HEK293T (cell line): ENCODE measurements around the gene CD160.

Experiments
- CTCF ChIA-PET: fragments of 350-600 bp; formaldehyde crosslinking; extraction: SDS; loops from one replicate; lab custom pipeline; 2021; ENCODE audit warnings: antibody characterized with exemption, inconsistent platforms; lab: Yijun Ruan, JAX
- POLR2A ChIA-PET: fragments of 350-600 bp; formaldehyde crosslinking; extraction: SDS; loops from one replicate; lab custom pipeline; 2020; ENCODE audit warnings: antibody characterized with exemption, inconsistent platforms; lab: Yijun Ruan, JAX
- DNase-seq: peaks from one replicate; pipeline ENCODE4 v3.0.0; 2012; ENCODE audit warnings: mixed read lengths; ENCODE audit errors: extremely low spot score
- ARNT ChIP-seq: fragments of 450-650 bp; IDR thresholded peaks from 2 replicates; pipeline ENCODE4 v1.6.1; 2017; ENCODE audit warnings: mild to moderate bottlenecking
- BHLHE40 ChIP-seq: fragments of 450-650 bp; IDR thresholded peaks from 2 replicates; pipeline ENCODE4 v1.6.1; 2016; ENCODE audit warnings: mild to moderate bottlenecking, moderate library complexity, borderline replicate concordance
- CTBP1 ChIP-seq: fragments of 450-650 bp; IDR thresholded peaks from 2 replicates; pipeline ENCODE4 v1.6.1; 2016; ENCODE audit warnings: borderline replicate concordance
- ELF4 ChIP-seq: fragments of 450-650 bp; IDR thresholded peaks from 2 replicates; pipeline ENCODE4 v1.6.1; 2017; ENCODE audit warnings: antibody characterized with exemption
- FOXA1 ChIP-seq: fragments of 450-650 bp; IDR thresholded peaks from 2 replicates; pipeline ENCODE4 v1.6.1; 2016; ENCODE audit warnings: mild to moderate bottlenecking
- FOXK2 ChIP-seq: fragments of 450-650 bp; IDR thresholded peaks from 2 replicates; pipeline ENCODE4 v1.6.1; 2016; ENCODE audit warnings: mild to moderate bottlenecking
- FOXM1 ChIP-seq: fragments of 450-650 bp; IDR thresholded peaks from 2 replicates; pipeline ENCODE4 v1.6.1; 2017; ENCODE audit warnings: mild to moderate bottlenecking, borderline replicate concordance
- HDGF ChIP-seq: fragments of 450-650 bp; IDR thresholded peaks from 2 replicates; pipeline ENCODE4 v1.6.1; 2017; ENCODE audit warnings: antibody characterized with exemption, borderline replicate concordance
- L3MBTL2 ChIP-seq: fragments of 450-650 bp; conservative IDR thresholded peaks from 2 replicates; pipeline ENCODE4 v1.6.1; 2016; ENCODE audit warnings: mild to moderate bottlenecking
- LEF1 ChIP-seq: fragments of 450-650 bp; IDR thresholded peaks from 2 replicates; pipeline ENCODE4 v1.6.1; 2017; ENCODE audit warnings: mild to moderate bottlenecking, borderline replicate concordance
- NFRKB ChIP-seq: fragments of 450-650 bp; IDR thresholded peaks from 2 replicates; pipeline ENCODE4 v1.6.1; 2016; ENCODE audit warnings: mild to moderate bottlenecking, moderate library complexity
- SP1 ChIP-seq: fragments of 450-650 bp; IDR thresholded peaks from 2 replicates; pipeline ENCODE4 v1.6.1; 2017
- SUZ12 ChIP-seq: fragments of 450-650 bp; IDR thresholded peaks from 2 replicates; pipeline ENCODE4 v1.6.1; 2016; ENCODE audit warnings: mild to moderate bottlenecking
- TARDBP ChIP-seq: fragments of 450-650 bp; IDR thresholded peaks from 2 replicates; pipeline ENCODE4 v1.6.1; 2016
- ZNF384 ChIP-seq: fragments of 450-650 bp; IDR thresholded peaks from 2 replicates; pipeline ENCODE4 v1.6.1; 2016
- TF ChIP-seq, protein P1 (sequence below): fragments of 450-650 bp; IDR thresholded peaks from 2 replicates; pipeline ENCODE4 v1.6.1; 2016

Gene CD160

DNA sequence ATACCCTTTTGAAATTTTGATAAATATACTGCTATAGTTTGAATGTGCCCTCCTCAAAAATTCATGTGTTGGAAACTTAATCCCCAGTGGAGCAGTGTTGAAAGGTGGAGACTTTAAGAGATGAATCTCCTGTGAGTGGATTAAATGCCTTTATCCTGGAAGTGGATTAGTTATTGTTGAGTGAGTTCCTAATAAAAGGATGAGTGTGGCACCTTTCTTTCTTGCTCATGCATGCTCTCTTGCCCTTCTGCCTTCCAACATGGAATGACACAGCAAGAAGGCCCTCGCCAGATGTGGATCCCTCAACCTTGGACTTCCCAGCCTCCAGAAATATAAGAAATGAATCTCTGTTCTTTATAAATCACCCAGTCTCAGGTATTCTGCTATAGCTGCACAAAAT lies 51.8 kb downstream of the CD160 start:
- POLR2A ChIA-PET = no interaction called here
- TF ChIP-seq NFRKB (no peak), BHLHE40 (no peak)
- no peak for DNase-seq
- CTCF ChIA-PET = no interaction called here

DNA sequence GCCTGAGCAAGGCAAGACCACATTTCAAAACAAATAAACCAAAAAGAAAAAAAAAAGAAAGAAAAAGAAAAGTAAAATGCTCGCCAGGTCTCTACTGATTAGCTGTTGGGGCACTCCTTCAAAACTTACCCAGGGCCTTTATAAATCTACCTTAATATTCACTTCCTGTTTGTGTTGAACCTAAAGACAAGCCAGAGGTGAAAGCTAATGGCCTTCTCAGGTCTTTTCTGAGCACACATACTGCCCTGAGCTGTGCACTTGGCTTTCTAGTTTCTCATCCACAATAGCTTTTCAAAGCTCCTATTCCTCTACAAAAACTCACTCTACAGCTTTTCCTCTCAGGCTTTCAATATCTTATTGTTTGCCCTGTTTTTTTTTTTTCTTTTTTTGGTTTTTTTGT lies 54.1 kb downstream of the CD160 start:
- no peak for TF ChIP-seq LEF1
- TF ChIP-seq BHLHE40 = no peak
- TF ChIP-seq SUZ12 = no peak
- no peak for TF ChIP-seq SP1
- no peak for TF ChIP-seq FOXM1
- TF ChIP-seq CTBP1 = no peak
- no peak for TF ChIP-seq FOXA1
- TF ChIP-seq FOXK2 = no peak
- no peak for TF ChIP-seq ELF4
- no peak for TF ChIP-seq ZNF384
- TF ChIP-seq, protein P1, sequence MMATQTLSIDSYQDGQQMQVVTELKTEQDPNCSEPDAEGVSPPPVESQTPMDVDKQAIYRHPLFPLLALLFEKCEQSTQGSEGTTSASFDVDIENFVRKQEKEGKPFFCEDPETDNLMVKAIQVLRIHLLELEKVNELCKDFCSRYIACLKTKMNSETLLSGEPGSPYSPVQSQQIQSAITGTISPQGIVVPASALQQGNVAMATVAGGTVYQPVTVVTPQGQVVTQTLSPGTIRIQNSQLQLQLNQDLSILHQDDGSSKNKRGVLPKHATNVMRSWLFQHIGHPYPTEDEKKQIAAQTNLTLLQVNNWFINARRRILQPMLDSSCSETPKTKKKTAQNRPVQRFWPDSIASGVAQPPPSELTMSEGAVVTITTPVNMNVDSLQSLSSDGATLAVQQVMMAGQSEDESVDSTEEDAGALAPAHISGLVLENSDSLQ = no peak
- TF ChIP-seq HDGF = no peak
- no peak for TF ChIP-seq TARDBP
- TF ChIP-seq L3MBTL2 = no peak
- TF ChIP-seq NFRKB = no peak
- TF ChIP-seq ARNT = no peak
- POLR2A ChIA-PET = interaction anchor here (1.6 kb wide), 1 partner anchor 51 kb away, joined by 5 read pairs; the partner anchor contains the start of genes POLR3C and RNF115
- no peak for DNase-seq
- CTCF ChIA-PET = no interaction called here

DNA sequence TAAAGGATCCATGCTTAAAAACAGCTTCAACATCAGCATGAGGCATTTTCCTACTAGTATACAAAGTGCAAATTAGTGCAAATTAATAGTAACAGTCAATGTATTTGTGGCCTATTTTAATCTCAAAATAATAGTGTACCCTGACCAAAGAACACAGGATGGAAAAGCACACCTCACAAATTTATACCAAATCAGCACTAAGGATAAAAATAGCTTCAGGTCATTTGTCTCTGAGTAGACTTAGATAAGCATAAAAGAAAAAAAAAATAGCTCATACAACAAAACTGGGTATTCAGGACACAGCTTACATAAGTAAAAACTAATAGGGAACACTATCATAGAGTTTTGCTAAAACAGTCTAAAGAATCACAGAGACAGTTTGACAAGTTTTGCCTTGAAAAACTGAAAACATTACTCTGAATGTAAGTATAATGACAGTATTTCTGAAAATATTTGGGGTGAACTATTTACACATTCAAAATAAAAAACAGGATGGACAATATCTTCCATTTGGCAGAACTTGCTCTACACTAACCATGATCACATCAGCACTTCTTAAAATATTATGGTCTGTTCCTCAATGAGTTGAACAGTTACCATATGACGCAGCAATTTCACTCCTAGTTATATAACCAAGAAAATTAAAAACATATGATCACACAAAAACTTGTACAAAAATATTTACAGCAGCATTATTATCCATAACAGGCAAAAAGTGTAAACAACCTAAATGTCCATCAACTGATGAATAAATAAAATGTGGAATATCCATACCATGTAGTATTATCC lies 58.3 kb downstream of the CD160 start:
- TF ChIP-seq SP1 (no peak), ZNF384 (no peak)
- no peak for DNase-seq
- ChIA-PET CTCF (no interaction called here), POLR2A (no interaction called here)

DNA sequence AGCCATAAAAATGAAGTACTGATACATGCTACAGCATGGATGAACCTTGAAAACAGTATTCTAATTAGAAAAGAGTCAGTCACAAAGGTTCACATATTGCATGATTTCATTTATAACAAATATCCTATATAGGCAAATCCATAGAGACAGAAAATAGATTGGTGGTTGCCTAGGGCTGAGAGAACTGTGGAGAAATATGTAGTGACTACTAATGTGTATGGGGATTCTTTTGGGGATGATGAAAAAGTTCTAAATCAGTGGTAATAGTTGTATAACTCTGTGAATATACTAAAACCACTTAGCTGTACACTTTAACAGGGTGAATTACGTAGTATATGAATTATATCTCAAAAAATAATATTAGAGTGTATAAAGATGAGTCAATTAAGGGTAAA lies 58.8 kb downstream of the CD160 start:
- POLR2A ChIA-PET = no interaction called here

DNA sequence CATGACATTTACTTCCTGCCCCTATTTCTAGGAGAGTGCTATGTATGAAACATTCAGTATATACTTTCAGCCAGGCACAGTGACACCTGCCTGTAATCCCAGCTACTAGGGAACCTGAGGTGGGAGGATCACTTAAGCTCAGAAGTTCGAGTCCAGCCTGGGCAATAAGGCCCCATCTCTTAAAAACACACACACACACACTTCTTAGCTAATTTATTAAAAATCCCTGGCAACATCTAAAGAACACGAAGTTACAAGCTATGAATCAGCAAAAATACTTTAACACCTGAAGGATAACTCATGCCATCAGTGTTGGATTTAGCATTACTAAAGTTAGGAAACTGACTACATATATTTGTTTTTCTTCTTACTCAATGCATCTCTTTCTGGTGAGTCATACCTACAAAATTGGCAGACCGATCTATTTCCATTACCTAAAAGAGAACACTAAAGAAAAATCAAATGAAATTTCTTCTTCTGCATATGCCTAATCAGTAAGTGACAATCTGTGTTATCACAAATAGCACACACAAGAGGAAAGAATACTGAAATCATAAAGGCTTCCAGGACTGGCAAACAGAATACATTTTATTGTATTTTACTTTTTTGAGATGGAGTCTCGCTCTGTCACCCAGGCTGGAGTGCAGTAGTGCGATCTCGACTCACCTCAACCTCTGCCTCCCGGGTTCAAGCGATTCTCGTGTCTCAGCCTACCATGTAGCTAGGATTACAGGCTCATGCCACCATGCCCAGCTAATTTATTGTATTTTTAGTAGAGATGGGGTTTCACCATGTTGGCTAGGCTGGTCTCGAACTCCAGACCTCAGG lies 63.2 kb downstream of the CD160 start:
- no peak for DNase-seq
- ChIA-PET POLR2A (interaction anchor here (1.1 kb wide), 1 partner anchor 42 kb away, joined by 4 read pairs; the partner anchor contains the start of genes POLR3C and RNF115), CTCF (no interaction called here)
- no peak for TF ChIP-seq ELF4

More for the DNA sequence above, 58.8 kb downstream of the CD160 start:
- TF ChIP-seq BHLHE40 = no peak
- no peak for TF ChIP-seq ARNT
- TF ChIP-seq ELF4 = no peak
- TF ChIP-seq TARDBP = no peak
- TF ChIP-seq L3MBTL2 = no peak
- no peak for TF ChIP-seq ZNF384
- no peak for TF ChIP-seq CTBP1
- no peak for TF ChIP-seq FOXA1
- TF ChIP-seq SUZ12 = no peak
- no peak for TF ChIP-seq SP1
- TF ChIP-seq FOXM1 = no peak
- TF ChIP-seq, protein P1 = no peak
- no peak for TF ChIP-seq NFRKB
- TF ChIP-seq FOXK2 = no peak
- no peak for TF ChIP-seq LEF1
- TF ChIP-seq HDGF = no peak
- CTCF ChIA-PET = no interaction called here
- no peak for DNase-seq

DNA sequence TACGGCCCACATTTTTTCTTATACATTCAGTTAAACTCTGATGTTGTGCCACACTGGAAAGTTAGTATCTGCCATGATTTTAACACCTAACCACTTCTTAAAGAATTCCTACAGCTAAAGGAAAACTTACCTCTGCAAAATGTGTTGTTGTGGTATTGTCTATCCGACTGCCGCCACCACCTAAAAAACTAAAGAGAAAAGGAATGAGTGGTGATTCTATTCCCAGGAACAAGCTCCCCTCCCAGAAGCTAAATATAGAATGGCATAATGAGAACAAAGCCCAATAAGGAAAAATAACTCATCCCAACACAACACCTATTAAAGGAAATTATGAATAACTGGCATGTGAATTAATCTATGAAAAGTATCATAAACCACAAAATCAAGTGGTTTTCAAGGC lies 65.1 kb downstream of the CD160 start:
- DNase-seq = no peak

More for the DNA sequence above, 65.1 kb downstream of the CD160 start:
- TF ChIP-seq NFRKB = no peak
- no peak for TF ChIP-seq BHLHE40
- no peak for TF ChIP-seq CTBP1
- TF ChIP-seq SP1 = no peak
- no peak for TF ChIP-seq LEF1
- TF ChIP-seq FOXA1 = no peak
- TF ChIP-seq HDGF = no peak
- TF ChIP-seq ZNF384 = no peak
- TF ChIP-seq ARNT = no peak
- no peak for TF ChIP-seq TARDBP
- no peak for TF ChIP-seq SUZ12
- TF ChIP-seq FOXK2 = no peak
- TF ChIP-seq, protein P1 = no peak
- no peak for TF ChIP-seq L3MBTL2
- no peak for TF ChIP-seq FOXM1
- TF ChIP-seq ELF4 = no peak
- POLR2A ChIA-PET = no interaction called here
- CTCF ChIA-PET = no interaction called here
